ENCODE data around the gene CAMK4. TPM values are rescaled to one million over a fixed set of nuclear protein-coding genes. Genes with fewer than 3 reads are reported as not detected.
A peak's percentile ranks its signal among the peaks of the same experiment; 100 is the strongest.

Gene CAMK4
- total and polyA plus RNA-seq, 9 of the 15 experiments (the other 6 are each of a cell fraction or from before 2014, with no cell fraction given), result 0.35 TPM; not detected in 8

GRCh38 chr5:111502956-111503355 lies 278.8 kb downstream of the CAMK4 start (continued):
- TF ChIP-seq ZNF282 (CRISPR knock-in tag; IDR thresholded peaks at IDR 0.05), result no peak
- no peak for TF ChIP-seq ZNF717 (CRISPR knock-in tag; IDR thresholded peaks at IDR 0.05)
- TF ChIP-seq NR2F6 (CRISPR knock-in tag; IDR thresholded peaks at IDR 0.05), result no peak
- TF ChIP-seq SMAD4 (CRISPR knock-in tag; conservative IDR thresholded peaks at IDR 0.05), result no peak

- CTCF ChIA-PET (ENCODE audit: low intra/inter-chr PET ratio), result no interaction called here
- no peak for TF ChIP-seq CHCHD3 (CRISPR knock-in tag; IDR thresholded peaks at IDR 0.05)
- Histone ChIP-seq H3K4me3 (no peak overlapping the region), H3K9me3 (replicated peaks; ENCODE audit: control insufficient read depth, insufficient read depth, low read depth, low read length) (no peaks in the 10 kb centered on the region), H2AFZ (ENCODE audit: low read depth, low read length) (no peak overlapping the region), H3K79me2 (ENCODE audit: control insufficient read depth, insufficient read depth, low read length) (peaks cover 66% of the 10 kb centered on the region), H3K4me2 (ENCODE audit: insufficient read depth, low read length) (no peak overlapping the region), H4K20me1 (replicated peaks; ENCODE audit: control insufficient read depth, insufficient read depth, low read length) (0 out of 2 replicates have a peak, but pooled peaks cover 8% of the 10 kb centered on the region), H3K4me1 (replicated peaks in 1 of 2; ENCODE audit: control insufficient read depth in 2 of 2, insufficient read depth in 2 of 2, low read length in 2 of 2) (peaks cover 0 to 16% of the 10 kb centered on the region in 2 experiments; a peak in 3 of 5 replicates), H3K36me3 (ENCODE audit: control insufficient read depth, insufficient read depth, low read length) (peaks cover 68% of the 10 kb centered on the region), H3K27ac (ENCODE audit: extremely low read depth, low read depth, low read length) (no peak overlapping the region), H3K27me3 (ENCODE audit: control insufficient read depth in 2 of 2, insufficient read depth in 2 of 2, low read length in 2 of 2) (no peaks in the 10 kb centered on the region), H3K9me1 (ENCODE audit: control insufficient read depth, insufficient read depth, low read length) (no peaks in the 10 kb centered on the region), H3K9ac (ENCODE audit: insufficient read depth in 1 of 2, low read depth in 2 of 2, low read length in 2 of 2) (no peak overlapping the region)
- ATAC-seq (no peak), FAIRE-seq (no peak), DNase-seq (ENCODE audit: extremely low read depth in 1 of 4, low spot score in 3 of 4) (no peak)
- POLR2A ChIA-PET, result no interaction called here
- intact Hi-C loops (cut with micrococcal nuclease) (no loop called here), in situ Hi-C loops (cut with MboI) (loop anchor here (25.0 kb wide), 1 partner anchor 743 kb away; no protein-coding TSS in a partner anchor)
- 92% methylated on average over 1 of the region's 1 CpG for WGBS (ENCODE audit: insufficient coverage, low coverage, missing lambda C conversion rate)
- no TSS peak for BruUV-seq (replicated peaks)
Observed at GRCh38 chr5:111505096-111505495, 280.9 kb downstream of the CAMK4 start.

GRCh38 chr5:111507276-111507675 lies 283.1 kb downstream of the CAMK4 start:
- H3K4me3 ChIP-seq, result no peak overlapping the region
- no peaks in the 10 kb centered on the region for H3K9me3 ChIP-seq (replicated peaks; ENCODE audit: control insufficient read depth, insufficient read depth, low read depth, low read length)
- peaks cover 52% of the 10 kb centered on the region; the same call in 2 of the 3 replicates for H3K36me3 ChIP-seq (ENCODE audit: control insufficient read depth, insufficient read depth, low read length)
- FAIRE-seq (no peak), DNase-seq (ENCODE audit: extremely low read depth in 1 of 4, low spot score in 3 of 4) (no peak), ATAC-seq (no peak)
- WGBS (ENCODE audit: insufficient coverage, low coverage, missing lambda C conversion rate), result 72% methylated on average over 4 of the region's 4 CpGs
- H3K9ac ChIP-seq (ENCODE audit: insufficient read depth in 1 of 2, low read depth in 2 of 2, low read length in 2 of 2), result no peak overlapping the region
- H3K27ac ChIP-seq (ENCODE audit: extremely low read depth, low read depth, low read length), result no peak overlapping the region
- in situ Hi-C loops (cut with MboI) (loop anchor here (25.0 kb wide), 1 partner anchor 745 kb away; no protein-coding TSS in a partner anchor), intact Hi-C loops (cut with micrococcal nuclease) (no loop called here)
- no peaks in the 10 kb centered on the region for H3K27me3 ChIP-seq (ENCODE audit: control insufficient read depth in 2 of 2, insufficient read depth in 2 of 2, low read length in 2 of 2)
- H3K79me2 ChIP-seq (ENCODE audit: control insufficient read depth, insufficient read depth, low read length), result peaks cover 88% of the 10 kb centered on the region
- H3K4me1 ChIP-seq (replicated peaks in 1 of 2; ENCODE audit: control insufficient read depth in 2 of 2, insufficient read depth in 2 of 2, low read length in 2 of 2), result peaks cover 4 to 16% of the 10 kb centered on the region in 2 experiments; a peak in 4 of 5 replicates
- TF ChIP-seq RBM14 (IDR thresholded peaks at IDR 0.05; ENCODE audit: borderline replicate concordance, insufficient read depth, low read depth, low read length) (no peak), CEBPB (tag; IDR thresholded peaks at IDR 0.05) (peak; percentile 41)
- no peak overlapping the region for H3K4me2 ChIP-seq (ENCODE audit: insufficient read depth, low read length)
- POLR2A ChIA-PET, result interaction anchor here (1.8 kb wide), 1 partner anchor 13 kb away, joined by 7 read pairs; no protein-coding TSS in a partner anchor
- 0 out of 2 replicates have a peak, but pooled peaks cover 12% of the 10 kb centered on the region for H4K20me1 ChIP-seq (replicated peaks; ENCODE audit: control insufficient read depth, insufficient read depth, low read length)
- BruUV-seq (replicated peaks), result no TSS peak
- CTCF ChIA-PET (ENCODE audit: low intra/inter-chr PET ratio), result no interaction called here
- H2AFZ ChIP-seq (ENCODE audit: low read depth, low read length), result no peak overlapping the region
- H3K9me1 ChIP-seq (ENCODE audit: control insufficient read depth, insufficient read depth, low read length), result no peaks in the 10 kb centered on the region
